Mammary epithelial cell (primary cell): ENCODE results near the gene PLCD1.

Experiments used
- CTCF ChIP-seq, 2 donors: IDR thresholded peaks in 1 of 2; conservative IDR thresholded peaks in 1 of 2; 2 replicates each; pipeline ENCODE4 v1.5.1; 2011 to 2012; ENCODE audit warnings: inconsistent platforms in 2 of 2, low read length in 2 of 2, mild to moderate bottlenecking in 2 of 2, control low read depth in 1 of 2, low read depth in 1 of 2; ENCODE audit not compliant: insufficient read depth in 1 of 2; ENCODE audit errors: extremely low read depth in 1 of 2
- EZH2 ChIP-seq: IDR thresholded peaks from 2 replicates; pipeline ENCODE4 v1.6.1; 2012; ENCODE audit warnings: low read length, inconsistent platforms, borderline replicate concordance

- TF ChIP-seq CTCF (conservative IDR thresholded peaks at IDR 0.05 in 1 of 2, IDR thresholded peaks at IDR 0.05 in 1 of 2; ENCODE audit: extremely low read depth in 1 of 2, insufficient read depth in 1 of 2, low read depth in 1 of 2, low read length in 2 of 2) (no peak), EZH2 (no peak)
These were observed 7.5 kb upstream of the PLCD1 start for GRCh38 chr3:38036906-38037305.
